ENCODE results near the gene LRP1B.

DNA sequence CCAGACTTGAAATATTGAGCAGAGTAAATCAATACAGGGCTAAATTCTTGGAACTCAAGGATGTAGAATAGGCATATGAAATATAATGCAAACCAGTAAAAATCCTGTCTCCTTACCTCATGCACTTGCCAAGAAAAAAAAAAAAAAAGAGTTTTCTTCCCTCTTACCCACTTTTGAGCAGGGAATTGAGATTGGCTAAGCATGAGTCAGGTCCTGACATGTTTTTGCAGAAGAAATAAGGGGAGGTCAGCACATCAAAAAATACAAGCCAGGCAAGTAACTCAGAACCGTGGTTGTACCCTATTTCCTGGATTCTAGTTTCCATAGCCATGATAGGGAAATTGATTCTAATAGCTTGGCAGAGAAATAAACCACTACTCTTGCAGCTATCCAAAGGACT, 1526.7 kb downstream of the LRP1B start:
- TF ChIP-seq ZNF274 (IDR thresholded peaks at IDR 0.05; ENCODE audit: low read depth, low read length) (no peak), SUZ12 (IDR thresholded peaks at IDR 0.05; ENCODE audit: extremely low read depth, insufficient read depth, insufficient read length) (no peak), YY1 (IDR thresholded peaks at IDR 0.05; ENCODE audit: insufficient read depth, insufficient read length) (no peak)

Data from NT2/D1 (cell line).